Esophagus muscularis mucosa (tissue), 3 donors: ENCODE results near the gene C16orf95.

Experiments
- POLR2AphosphoS5 ChIP-seq, 2 donors: sonication (generic); formaldehyde crosslinking; IDR thresholded peaks; one replicate each; pipeline ENCODE4 v1.6.1; 2017; ENCODE audit warnings: antibody characterized with exemption in 2 of 2
- TF ChIP-seq, protein P1 (sequence below), 3 experiments: fragments of 200-600 bp in 2 of 3; fragments of 450-650 bp in 1 of 3; sonication (generic) in 2 of 3; IDR thresholded peaks; one replicate each; pipeline ENCODE4 v1.5.1; 2017 to 2019; ENCODE audit warnings: antibody characterized with exemption in 3 of 3, mild to moderate bottlenecking in 2 of 3, moderate library complexity in 1 of 3

GRCh38 chr16:87321336-87322107 lies 4.3 kb upstream of the C16orf95 start:
- TF ChIP-seq, protein P1, sequence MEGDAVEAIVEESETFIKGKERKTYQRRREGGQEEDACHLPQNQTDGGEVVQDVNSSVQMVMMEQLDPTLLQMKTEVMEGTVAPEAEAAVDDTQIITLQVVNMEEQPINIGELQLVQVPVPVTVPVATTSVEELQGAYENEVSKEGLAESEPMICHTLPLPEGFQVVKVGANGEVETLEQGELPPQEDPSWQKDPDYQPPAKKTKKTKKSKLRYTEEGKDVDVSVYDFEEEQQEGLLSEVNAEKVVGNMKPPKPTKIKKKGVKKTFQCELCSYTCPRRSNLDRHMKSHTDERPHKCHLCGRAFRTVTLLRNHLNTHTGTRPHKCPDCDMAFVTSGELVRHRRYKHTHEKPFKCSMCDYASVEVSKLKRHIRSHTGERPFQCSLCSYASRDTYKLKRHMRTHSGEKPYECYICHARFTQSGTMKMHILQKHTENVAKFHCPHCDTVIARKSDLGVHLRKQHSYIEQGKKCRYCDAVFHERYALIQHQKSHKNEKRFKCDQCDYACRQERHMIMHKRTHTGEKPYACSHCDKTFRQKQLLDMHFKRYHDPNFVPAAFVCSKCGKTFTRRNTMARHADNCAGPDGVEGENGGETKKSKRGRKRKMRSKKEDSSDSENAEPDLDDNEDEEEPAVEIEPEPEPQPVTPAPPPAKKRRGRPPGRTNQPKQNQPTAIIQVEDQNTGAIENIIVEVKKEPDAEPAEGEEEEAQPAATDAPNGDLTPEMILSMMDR (IDR thresholded peaks at IDR 0.05), result no peak
- TF ChIP-seq POLR2AphosphoS5 (IDR thresholded peaks at IDR 0.05), result no peak
